ENCODE measurements around the gene MSX1. TPM values are rescaled to one million over a fixed set of nuclear protein-coding genes. Genes with fewer than 3 reads are reported as not detected.

MSX1 gene
- total RNA-seq, 2 experiments from 2014 or later: 0.16 to 2.1 TPM

DNA sequence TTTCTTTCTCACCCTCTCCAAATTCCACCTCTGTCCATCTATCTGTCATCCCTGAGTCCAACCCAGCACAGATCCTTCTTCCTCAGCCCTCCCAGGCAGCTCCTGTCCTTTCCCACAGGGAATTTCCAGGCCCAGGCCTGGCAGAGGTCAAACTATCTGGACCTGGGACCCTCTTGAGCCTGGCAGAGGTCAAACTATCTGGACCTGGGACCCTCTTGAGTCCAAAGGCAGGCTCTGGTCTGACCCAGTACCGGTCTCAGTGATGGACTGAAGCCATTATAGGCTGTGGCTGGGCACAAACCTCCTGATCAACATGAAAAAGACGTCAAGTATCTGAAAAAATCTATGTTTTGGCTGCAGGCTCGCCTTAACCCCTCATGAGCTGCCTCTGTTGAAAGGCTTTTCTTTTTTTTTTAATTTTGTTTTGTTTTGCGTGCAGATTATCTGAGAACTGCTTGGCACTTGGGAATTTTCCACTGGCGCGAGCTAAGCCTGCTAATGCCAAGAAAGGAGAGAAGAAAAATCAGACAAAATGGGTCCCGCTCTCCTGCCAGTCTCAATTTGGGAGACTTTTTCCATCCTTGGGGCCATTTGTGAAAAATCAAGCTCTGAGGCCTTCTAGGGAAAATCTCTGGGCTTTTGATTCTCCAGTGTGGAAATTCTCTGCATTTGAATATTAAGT lies 31.2 kb downstream of the MSX1 start:
- DNase-seq (ENCODE audit: low spot score): no peak
- Histone ChIP-seq H3K4me1 (ENCODE audit: insufficient read depth, low read length, poor library complexity, severe bottlenecking) (no peaks in the 10 kb centered on the region), H3K4me2 (ENCODE audit: low read length) (no peak overlapping the region), H4K20me1 (ENCODE audit: insufficient read depth, low read length) (no peaks in the 10 kb centered on the region), H3K9me2 (ENCODE audit: insufficient read depth, low read length) (no peaks in the 10 kb centered on the region), H3K27ac (ENCODE audit: low read depth, low read length, poor library complexity, severe bottlenecking) (no peak overlapping the region), H3K79me2 (ENCODE audit: insufficient read depth, low read depth, low read length) (no peaks in the 10 kb centered on the region), H3K4me3 (ENCODE audit: low read depth, low read length, poor library complexity, severe bottlenecking) (no peak overlapping the region), H3K9me3 (ENCODE audit: low read length) (no peaks in the 10 kb centered on the region), H3K36me3 (ENCODE audit: insufficient read depth, low read length) (no peaks in the 10 kb centered on the region), H2AFZ (ENCODE audit: low read length) (no peak overlapping the region)
- no TSS peak for BruUV-seq (replicated peaks)
- TF ChIP-seq, protein P1, sequence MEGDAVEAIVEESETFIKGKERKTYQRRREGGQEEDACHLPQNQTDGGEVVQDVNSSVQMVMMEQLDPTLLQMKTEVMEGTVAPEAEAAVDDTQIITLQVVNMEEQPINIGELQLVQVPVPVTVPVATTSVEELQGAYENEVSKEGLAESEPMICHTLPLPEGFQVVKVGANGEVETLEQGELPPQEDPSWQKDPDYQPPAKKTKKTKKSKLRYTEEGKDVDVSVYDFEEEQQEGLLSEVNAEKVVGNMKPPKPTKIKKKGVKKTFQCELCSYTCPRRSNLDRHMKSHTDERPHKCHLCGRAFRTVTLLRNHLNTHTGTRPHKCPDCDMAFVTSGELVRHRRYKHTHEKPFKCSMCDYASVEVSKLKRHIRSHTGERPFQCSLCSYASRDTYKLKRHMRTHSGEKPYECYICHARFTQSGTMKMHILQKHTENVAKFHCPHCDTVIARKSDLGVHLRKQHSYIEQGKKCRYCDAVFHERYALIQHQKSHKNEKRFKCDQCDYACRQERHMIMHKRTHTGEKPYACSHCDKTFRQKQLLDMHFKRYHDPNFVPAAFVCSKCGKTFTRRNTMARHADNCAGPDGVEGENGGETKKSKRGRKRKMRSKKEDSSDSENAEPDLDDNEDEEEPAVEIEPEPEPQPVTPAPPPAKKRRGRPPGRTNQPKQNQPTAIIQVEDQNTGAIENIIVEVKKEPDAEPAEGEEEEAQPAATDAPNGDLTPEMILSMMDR (conservative IDR thresholded peaks at IDR 0.05; ENCODE audit: low read length): no peak
- no peak for TF ChIP-seq EZH2phosphoT487 (IDR thresholded peaks at IDR 0.05; ENCODE audit: borderline replicate concordance, low read depth, low read length)
- intact Hi-C loops (cut with micrococcal nuclease; ENCODE audit: unreplicated experiment): no loop called here
- ChIA-PET POLR2A (interaction anchor here (1.1 kb wide), 1 partner anchor 8 kb away, joined by 4 read pairs; no protein-coding TSS in a partner anchor), CTCF (ENCODE audit: unreplicated experiment) (no interaction called here)

DNA sequence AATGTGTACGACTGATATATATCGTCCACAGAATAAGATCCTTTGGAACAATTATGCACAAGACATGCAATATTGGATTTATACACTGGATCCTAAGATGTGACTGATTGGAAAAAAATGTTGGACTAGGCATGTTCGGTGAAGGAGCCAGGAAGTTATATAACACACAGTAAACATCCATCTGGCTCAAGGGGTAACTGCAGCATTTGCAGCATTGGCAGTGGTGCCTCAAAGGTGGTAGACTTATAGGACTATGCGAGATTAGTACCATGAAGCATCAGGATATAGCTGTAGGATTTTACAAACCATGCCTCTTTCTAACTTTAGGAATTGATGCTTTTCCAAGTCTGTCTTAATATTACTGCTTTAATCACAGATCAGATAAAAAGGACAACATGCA lies 34.3 kb downstream of the MSX1 start:
- TF ChIP-seq EZH2phosphoT487 (IDR thresholded peaks at IDR 0.05; ENCODE audit: borderline replicate concordance, low read depth, low read length): no peak
- TF ChIP-seq, protein P1 (conservative IDR thresholded peaks at IDR 0.05; ENCODE audit: low read length): no peak
- H3K79me2 ChIP-seq (ENCODE audit: insufficient read depth, low read depth, low read length): no peaks in the 10 kb centered on the region
- ChIA-PET POLR2A (interaction anchor here (0.6 kb wide), 1 partner anchor 34 kb away, joined by 3 read pairs; no protein-coding TSS in a partner anchor), CTCF (ENCODE audit: unreplicated experiment) (no interaction called here)
- H3K4me1 ChIP-seq (ENCODE audit: insufficient read depth, low read length, poor library complexity, severe bottlenecking): no peaks in the 10 kb centered on the region
- no peaks in the 10 kb centered on the region for H4K20me1 ChIP-seq (ENCODE audit: insufficient read depth, low read length)
- no peak overlapping the region for H3K27ac ChIP-seq (ENCODE audit: low read depth, low read length, poor library complexity, severe bottlenecking)
- no peak overlapping the region for H3K4me2 ChIP-seq (ENCODE audit: low read length)
- no peaks in the 10 kb centered on the region for H3K9me2 ChIP-seq (ENCODE audit: insufficient read depth, low read length)
- H3K9me3 ChIP-seq (ENCODE audit: low read length): no peaks in the 10 kb centered on the region
- H3K4me3 ChIP-seq (ENCODE audit: low read depth, low read length, poor library complexity, severe bottlenecking): no peak overlapping the region
- no TSS peak for BruUV-seq (replicated peaks)
- no peaks in the 10 kb centered on the region for H3K36me3 ChIP-seq (ENCODE audit: insufficient read depth, low read length)
- intact Hi-C loops (cut with micrococcal nuclease; ENCODE audit: unreplicated experiment): no loop called here
- DNase-seq (ENCODE audit: low spot score): no peak
- H2AFZ ChIP-seq (ENCODE audit: low read length): no peak overlapping the region

DNA sequence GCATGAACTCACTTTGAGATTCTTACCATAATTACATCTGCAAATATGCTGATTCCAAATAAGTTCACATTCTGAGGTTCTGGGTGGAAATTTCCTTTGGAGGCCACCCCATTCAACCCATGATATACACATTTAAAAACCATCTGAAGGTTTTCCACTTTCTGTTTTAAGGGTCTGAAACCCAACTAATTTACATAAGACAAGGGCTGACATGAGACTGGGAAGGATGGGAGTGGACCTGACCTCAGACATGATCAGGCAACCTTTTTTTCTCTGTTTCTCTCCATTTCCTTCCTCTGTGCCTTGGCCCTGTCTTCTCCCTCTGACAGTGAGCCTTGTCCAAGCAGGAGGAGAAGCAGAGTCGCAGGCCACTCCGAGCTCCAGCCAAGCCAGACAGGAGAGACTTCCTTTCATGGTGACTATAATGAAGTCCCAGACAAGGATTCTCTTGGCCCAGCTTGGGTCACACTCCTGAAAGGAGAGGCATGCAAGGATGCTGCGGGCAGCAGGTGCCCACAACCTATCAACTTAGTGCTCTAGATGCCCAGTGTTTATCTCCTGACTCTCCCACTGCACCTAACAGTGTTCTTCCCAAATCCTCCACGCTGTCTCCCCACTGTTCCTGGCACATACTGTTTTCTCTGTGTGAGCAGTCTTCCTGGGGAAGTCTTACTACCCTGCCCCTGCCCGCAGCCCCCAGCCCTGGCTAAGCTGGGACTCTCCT lies 39.9 kb downstream of the MSX1 start:
- no peaks in the 10 kb centered on the region for H3K79me2 ChIP-seq (ENCODE audit: insufficient read depth, low read depth, low read length)
- H2AFZ ChIP-seq (ENCODE audit: low read length): no peak overlapping the region
- no peak overlapping the region for H3K4me3 ChIP-seq (ENCODE audit: low read depth, low read length, poor library complexity, severe bottlenecking)
- H3K27ac ChIP-seq (ENCODE audit: low read depth, low read length, poor library complexity, severe bottlenecking): no peak overlapping the region
- POLR2A ChIA-PET: no interaction called here
- CTCF ChIA-PET (ENCODE audit: unreplicated experiment): no interaction called here
- H3K36me3 ChIP-seq (ENCODE audit: insufficient read depth, low read length): no peaks in the 10 kb centered on the region
- H3K4me2 ChIP-seq (ENCODE audit: low read length): peak overlapping the region; percentile 24; the same call in 1 of the 2 replicates
- DNase-seq (ENCODE audit: low spot score): no peak
- no peaks in the 10 kb centered on the region for H3K9me3 ChIP-seq (ENCODE audit: low read length)
- BruUV-seq (replicated peaks): no TSS peak
- no peaks in the 10 kb centered on the region for H3K9me2 ChIP-seq (ENCODE audit: insufficient read depth, low read length)
- H3K4me1 ChIP-seq (ENCODE audit: insufficient read depth, low read length, poor library complexity, severe bottlenecking): no peaks in the 10 kb centered on the region
- H4K20me1 ChIP-seq (ENCODE audit: insufficient read depth, low read length): no peaks in the 10 kb centered on the region
- no peak for TF ChIP-seq EZH2phosphoT487 (IDR thresholded peaks at IDR 0.05; ENCODE audit: borderline replicate concordance, low read depth, low read length)
- TF ChIP-seq, protein P1 (conservative IDR thresholded peaks at IDR 0.05; ENCODE audit: low read length): no peak
- intact Hi-C loops (cut with micrococcal nuclease; ENCODE audit: unreplicated experiment): no loop called here
